ENCODE results near the gene GSK3B.
A peak's percentile ranks its signal among the peaks of the same experiment; 100 is the strongest.

Gene GSK3B

GRCh38 chr3:120095979-120096426 is 1.8 kb upstream of the GSK3B start:
- Histone ChIP-seq H3K9ac (ENCODE audit: low read length) (peak overlapping the region; percentile 100), H3K27me3 (ENCODE audit: insufficient read depth, low read length, poor library complexity) (no peaks in the 10 kb centered on the region), H3K56ac (ENCODE audit: low read length) (peak overlapping the region; percentile 99), H3K18ac (ENCODE audit: low read length) (peak overlapping the region; percentile 97), H2BK120ac (ENCODE audit: low read depth, low read length) (no peak overlapping the region), H4K8ac (ENCODE audit: low read depth, low read length) (peak overlapping the region; percentile 88), H3K4me3 (ENCODE audit: low read length) (peak overlapping the region; percentile 68), H3K79me2 (ENCODE audit: control insufficient read depth, insufficient read depth, low read length) (peaks cover 32% of the 10 kb centered on the region), H3K36me3 (ENCODE audit: control insufficient read depth, insufficient read depth, low read length) (no peaks in the 10 kb centered on the region), H3K4ac (ENCODE audit: low read depth, low read length) (peak overlapping the region; percentile 65), H2AK5ac (ENCODE audit: low read length) (peak overlapping the region; percentile 12), H3K79me1 (ENCODE audit: low read length) (peaks cover 7% of the 10 kb centered on the region), H4K5ac (ENCODE audit: low read length) (peak overlapping the region; percentile 54), H3K23ac (ENCODE audit: low read length) (peak overlapping the region; percentile 48), H2BK5ac (ENCODE audit: low read length) (peak overlapping the region; percentile 12), H3K27ac (ENCODE audit: low read depth, low read length) (peak overlapping the region; percentile 100), H2BK15ac (replicated peaks; ENCODE audit: low read depth) (no peak overlapping the region), H3K4me1 (ENCODE audit: control insufficient read depth, low read depth, low read length) (no peaks in the 10 kb centered on the region), H3K4me2 (ENCODE audit: low read length) (peak overlapping the region; percentile 92)
- no peak for DNase-seq
- no CpG with 5 or more reads among the region's 1 CpG for WGBS (ENCODE audit: extremely low coverage, insufficient coverage, low lambda C conversion rate)

GRCh38 chr3:120095226-120095978 is 1.2 kb upstream of the GSK3B start:
- WGBS (ENCODE audit: extremely low coverage, insufficient coverage, low lambda C conversion rate), result no CpG with 5 or more reads among the region's 58 CpGs
- Histone ChIP-seq H2AK5ac (ENCODE audit: low read length) (no peak overlapping the region), H4K8ac (ENCODE audit: low read depth, low read length) (peak overlapping the region; percentile 88), H3K79me2 (ENCODE audit: control insufficient read depth, insufficient read depth, low read length) (peaks cover 38% of the 10 kb centered on the region), H2BK5ac (ENCODE audit: low read length) (peak overlapping the region; percentile 99), H3K56ac (ENCODE audit: low read length) (peak overlapping the region; percentile 99), H2BK15ac (replicated peaks; ENCODE audit: low read depth) (no peak overlapping the region), H3K79me1 (ENCODE audit: low read length) (peaks cover 4% of the 10 kb centered on the region), H3K36me3 (ENCODE audit: control insufficient read depth, insufficient read depth, low read length) (no peaks in the 10 kb centered on the region), H3K9ac (ENCODE audit: low read length) (peak overlapping the region; percentile 100), H2BK120ac (ENCODE audit: low read depth, low read length) (peak overlapping the region; percentile 17), H3K18ac (ENCODE audit: low read length) (peak overlapping the region; percentile 97), H4K5ac (ENCODE audit: low read length) (peak overlapping the region; percentile 54), H3K4ac (ENCODE audit: low read depth, low read length) (peak overlapping the region; percentile 100), H3K4me2 (ENCODE audit: low read length) (peak overlapping the region; percentile 92), H3K27me3 (ENCODE audit: insufficient read depth, low read length, poor library complexity) (no peaks in the 10 kb centered on the region), H3K23ac (ENCODE audit: low read length) (peak overlapping the region; percentile 99), H3K4me3 (ENCODE audit: low read length) (peak overlapping the region; percentile 68), H3K27ac (ENCODE audit: low read depth, low read length) (peak overlapping the region; percentile 100), H3K4me1 (ENCODE audit: control insufficient read depth, low read depth, low read length) (peaks cover 5% of the 10 kb centered on the region)
- peak; percentile 96 for DNase-seq

- Histone ChIP-seq H3K27me3 (ENCODE audit: insufficient read depth, low read length, poor library complexity) (no peaks in the 10 kb centered on the region), H3K4ac (ENCODE audit: low read depth, low read length) (no peak overlapping the region), H4K8ac (ENCODE audit: low read depth, low read length) (no peak overlapping the region), H2BK15ac (replicated peaks; ENCODE audit: low read depth) (no peak overlapping the region), H3K9ac (ENCODE audit: low read length) (peak overlapping the region; percentile 100), H3K36me3 (ENCODE audit: control insufficient read depth, insufficient read depth, low read length) (no peaks in the 10 kb centered on the region), H3K79me1 (ENCODE audit: low read length) (peaks cover 4% of the 10 kb centered on the region), H4K5ac (ENCODE audit: low read length) (no peak overlapping the region), H3K18ac (ENCODE audit: low read length) (no peak overlapping the region), H2AK5ac (ENCODE audit: low read length) (no peak overlapping the region), H3K4me2 (ENCODE audit: low read length) (no peak overlapping the region), H3K27ac (ENCODE audit: low read depth, low read length) (peak overlapping the region; percentile 100), H3K4me1 (ENCODE audit: control insufficient read depth, low read depth, low read length) (peaks cover 6% of the 10 kb centered on the region), H2BK5ac (ENCODE audit: low read length) (no peak overlapping the region), H3K79me2 (ENCODE audit: control insufficient read depth, insufficient read depth, low read length) (peaks cover 41% of the 10 kb centered on the region), H3K56ac (ENCODE audit: low read length) (peak overlapping the region; percentile 99), H3K23ac (ENCODE audit: low read length) (no peak overlapping the region), H3K4me3 (ENCODE audit: low read length) (peak overlapping the region; percentile 68), H2BK120ac (ENCODE audit: low read depth, low read length) (no peak overlapping the region)
- no CpG with 5 or more reads among the region's 31 CpGs for WGBS (ENCODE audit: extremely low coverage, insufficient coverage, low lambda C conversion rate)
- peak; percentile 100 for DNase-seq
These were observed 554 bp upstream of the GSK3B start for GRCh38 chr3:120094776-120095225.

GRCh38 chr3:120093119-120093910 is 932 bp downstream of the GSK3B start:
- H3K4ac ChIP-seq (ENCODE audit: low read depth, low read length), result peak overlapping the region; percentile 96
- H3K79me2 ChIP-seq (ENCODE audit: control insufficient read depth, insufficient read depth, low read length), result peaks cover 52% of the 10 kb centered on the region
- no peak overlapping the region for H3K23ac ChIP-seq (ENCODE audit: low read length)
- no peak overlapping the region for H4K5ac ChIP-seq (ENCODE audit: low read length)
- H3K36me3 ChIP-seq (ENCODE audit: control insufficient read depth, insufficient read depth, low read length), result no peaks in the 10 kb centered on the region
- H3K18ac ChIP-seq (ENCODE audit: low read length), result peak overlapping the region; percentile 98
- peak overlapping the region; percentile 100 for H3K27ac ChIP-seq (ENCODE audit: low read depth, low read length)
- peaks cover 3% of the 10 kb centered on the region for H3K79me1 ChIP-seq (ENCODE audit: low read length)
- no peaks in the 10 kb centered on the region for H3K27me3 ChIP-seq (ENCODE audit: insufficient read depth, low read length, poor library complexity)
- peak overlapping the region; percentile 94 for H3K56ac ChIP-seq (ENCODE audit: low read length)
- WGBS (ENCODE audit: extremely low coverage, insufficient coverage, low lambda C conversion rate), result no CpG with 5 or more reads among the region's 22 CpGs
- H2BK120ac ChIP-seq (ENCODE audit: low read depth, low read length), result no peak overlapping the region
- peaks cover 6% of the 10 kb centered on the region for H3K4me1 ChIP-seq (ENCODE audit: control insufficient read depth, low read depth, low read length)
- peak overlapping the region; percentile 88 for H3K9ac ChIP-seq (ENCODE audit: low read length)
- peak; percentile 94 for DNase-seq
- H2AK5ac ChIP-seq (ENCODE audit: low read length), result no peak overlapping the region
- H2BK5ac ChIP-seq (ENCODE audit: low read length), result no peak overlapping the region
- no peak overlapping the region for H2BK15ac ChIP-seq (replicated peaks; ENCODE audit: low read depth)
- H3K4me2 ChIP-seq (ENCODE audit: low read length), result peak overlapping the region; percentile 29
- no peak overlapping the region for H4K8ac ChIP-seq (ENCODE audit: low read depth, low read length)
- H3K4me3 ChIP-seq (ENCODE audit: low read length), result peak overlapping the region; percentile 23

- WGBS (ENCODE audit: extremely low coverage, insufficient coverage, low lambda C conversion rate), result no CpG with 5 or more reads among the region's 1 CpG
- Histone ChIP-seq H3K4me2 (ENCODE audit: low read length) (peak overlapping the region; percentile 43), H3K4me3 (ENCODE audit: low read length) (peak overlapping the region; percentile 35), H2BK5ac (ENCODE audit: low read length) (no peak overlapping the region), H3K56ac (ENCODE audit: low read length) (peak overlapping the region; percentile 40), H3K4ac (ENCODE audit: low read depth, low read length) (no peak overlapping the region), H3K36me3 (ENCODE audit: control insufficient read depth, insufficient read depth, low read length) (no peaks in the 10 kb centered on the region), H3K23ac (ENCODE audit: low read length) (no peak overlapping the region), H2AK5ac (ENCODE audit: low read length) (no peak overlapping the region), H3K4me1 (ENCODE audit: control insufficient read depth, low read depth, low read length) (peaks cover 6% of the 10 kb centered on the region), H3K18ac (ENCODE audit: low read length) (no peak overlapping the region), H3K79me2 (ENCODE audit: control insufficient read depth, insufficient read depth, low read length) (peaks cover 56% of the 10 kb centered on the region), H3K79me1 (ENCODE audit: low read length) (peaks cover 3% of the 10 kb centered on the region), H3K27ac (ENCODE audit: low read depth, low read length) (no peak overlapping the region), H4K8ac (ENCODE audit: low read depth, low read length) (no peak overlapping the region), H3K9ac (ENCODE audit: low read length) (peak overlapping the region; percentile 88), H2BK120ac (ENCODE audit: low read depth, low read length) (no peak overlapping the region), H2BK15ac (replicated peaks; ENCODE audit: low read depth) (no peak overlapping the region), H3K27me3 (ENCODE audit: insufficient read depth, low read length, poor library complexity) (no peaks in the 10 kb centered on the region), H4K5ac (ENCODE audit: low read length) (no peak overlapping the region)
- DNase-seq, result no peak
These were observed 1.8 kb downstream of the GSK3B start for GRCh38 chr3:120092474-120092873.
